Measurements from ENCODE around the gene NME9. TPM values are rescaled to one million over a fixed set of nuclear protein-coding genes. Genes with fewer than 3 reads are reported as not detected.

Gene NME9
- total RNA-seq, 1 donor from 2014 or later, result not detected

DNA sequence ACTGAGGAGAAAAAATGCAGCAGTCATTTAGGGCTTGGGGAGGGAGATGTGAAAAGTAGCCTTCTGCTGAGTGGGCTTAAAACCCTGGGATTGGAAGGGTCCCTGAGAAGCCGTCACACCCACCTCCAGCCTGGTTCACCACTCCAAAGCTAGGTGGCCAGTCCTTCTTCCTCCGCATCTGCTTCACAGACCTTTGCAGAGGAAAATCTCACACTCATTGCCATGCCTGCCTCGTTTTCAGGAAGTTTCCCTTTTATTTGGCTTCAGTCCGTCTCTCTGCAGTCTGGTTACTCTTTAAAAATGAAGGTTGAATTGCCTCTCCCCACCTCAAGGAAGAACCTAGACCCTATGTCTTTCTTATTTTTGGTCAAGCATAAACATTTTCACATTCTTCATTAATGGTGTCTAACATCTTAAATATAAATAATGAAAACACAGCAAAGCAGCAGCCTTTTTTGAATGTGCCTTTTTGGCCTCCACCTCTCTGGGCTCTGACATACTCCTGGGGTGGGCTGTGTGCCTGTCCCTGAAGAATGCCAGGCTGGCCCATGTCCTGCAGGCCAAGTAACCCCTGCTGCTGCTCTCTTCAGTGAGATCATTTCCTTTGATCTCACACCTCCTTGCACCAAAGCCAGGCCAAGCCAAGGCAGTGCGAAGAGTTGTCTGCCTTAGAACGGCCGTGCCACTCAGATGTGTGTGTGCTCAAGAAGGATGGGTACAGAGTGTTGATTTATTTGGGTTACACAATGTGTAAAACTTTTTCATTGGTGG is 29.7 kb upstream of the NME9 start:
- no peak for TF ChIP-seq CTCF (IDR thresholded peaks at IDR 0.05; ENCODE audit: unreplicated experiment)
- Mint-ChIP-seq H3K4me3 (ENCODE audit: unreplicated experiment) (no peak overlapping the region), H3K27me3 (ENCODE audit: unreplicated experiment) (peaks cover 2% of the 10 kb centered on the region), H3K4me1 (ENCODE audit: unreplicated experiment) (no peaks in the 10 kb centered on the region), H3K36me3 (ENCODE audit: low read depth, unreplicated experiment) (no peaks in the 10 kb centered on the region), H3K9me3 (ENCODE audit: unreplicated experiment) (no peaks in the 10 kb centered on the region), H3K27ac (ENCODE audit: unreplicated experiment) (no peak overlapping the region)
- DNase-seq (ENCODE audit: low spot score), result no peak

GRCh38 chr3:138356730-138357405 is 27.2 kb upstream of the NME9 start:
- H3K4me1 Mint-ChIP-seq (ENCODE audit: unreplicated experiment), result no peaks in the 10 kb centered on the region
- no peak for DNase-seq (ENCODE audit: low spot score)
- H3K27ac Mint-ChIP-seq (ENCODE audit: unreplicated experiment), result no peak overlapping the region
- H3K4me3 Mint-ChIP-seq (ENCODE audit: unreplicated experiment), result no peak overlapping the region
- no peak for TF ChIP-seq CTCF (IDR thresholded peaks at IDR 0.05; ENCODE audit: unreplicated experiment)
- peaks cover 4% of the 10 kb centered on the region for H3K27me3 Mint-ChIP-seq (ENCODE audit: unreplicated experiment)
- H3K9me3 Mint-ChIP-seq (ENCODE audit: unreplicated experiment), result no peaks in the 10 kb centered on the region
- no peaks in the 10 kb centered on the region for H3K36me3 Mint-ChIP-seq (ENCODE audit: low read depth, unreplicated experiment)

GRCh38 chr3:138355071-138355470 is 25.4 kb upstream of the NME9 start:
- H3K36me3 Mint-ChIP-seq (ENCODE audit: low read depth, unreplicated experiment), result no peaks in the 10 kb centered on the region
- no peaks in the 10 kb centered on the region for H3K9me3 Mint-ChIP-seq (ENCODE audit: unreplicated experiment)
- no peak overlapping the region for H3K27ac Mint-ChIP-seq (ENCODE audit: unreplicated experiment)
- no peaks in the 10 kb centered on the region for H3K4me1 Mint-ChIP-seq (ENCODE audit: unreplicated experiment)
- no peak overlapping the region for H3K4me3 Mint-ChIP-seq (ENCODE audit: unreplicated experiment)
- peaks cover 2% of the 10 kb centered on the region for H3K27me3 Mint-ChIP-seq (ENCODE audit: unreplicated experiment)
- TF ChIP-seq CTCF (IDR thresholded peaks at IDR 0.05; ENCODE audit: unreplicated experiment), result no peak
- no peak for DNase-seq (ENCODE audit: low spot score)

DNA sequence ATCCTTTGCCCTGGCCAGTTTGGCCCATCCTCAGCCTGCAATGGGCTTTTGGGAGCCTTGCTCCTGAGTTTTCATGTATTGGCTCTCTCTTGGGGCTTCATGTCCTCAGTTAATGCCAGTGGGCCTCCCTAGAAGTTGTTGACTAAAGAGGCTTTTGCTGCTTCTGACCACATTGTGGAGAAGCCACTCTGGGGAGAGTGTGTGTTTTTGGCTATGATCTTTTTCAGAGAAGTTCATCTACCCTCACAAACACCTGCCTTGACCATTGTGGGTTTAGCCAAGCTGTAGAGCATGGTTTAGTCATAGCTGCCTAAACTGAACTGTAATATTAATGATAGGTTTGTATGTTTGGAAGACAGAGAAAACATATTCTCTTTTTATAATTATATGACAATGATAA is 24.7 kb upstream of the NME9 start:
- Mint-ChIP-seq H3K4me1 (ENCODE audit: unreplicated experiment) (no peaks in the 10 kb centered on the region), H3K4me3 (ENCODE audit: unreplicated experiment) (no peak overlapping the region), H3K27ac (ENCODE audit: unreplicated experiment) (no peak overlapping the region), H3K36me3 (ENCODE audit: low read depth, unreplicated experiment) (no peaks in the 10 kb centered on the region), H3K9me3 (ENCODE audit: unreplicated experiment) (no peaks in the 10 kb centered on the region), H3K27me3 (ENCODE audit: unreplicated experiment) (peaks cover 2% of the 10 kb centered on the region)
- no peak for DNase-seq (ENCODE audit: low spot score)
- TF ChIP-seq CTCF (IDR thresholded peaks at IDR 0.05; ENCODE audit: unreplicated experiment), result no peak
